Measurements from ENCODE around the gene STX3. TPM values are rescaled to one million over a fixed set of nuclear protein-coding genes. Genes with fewer than 3 reads are reported as not detected.

STX3 gene
- total RNA-seq, 4 donors from 2014 or later = 11.3 to 31.2 (median 24.9) TPM

- TF ChIP-seq EP300 (IDR thresholded peaks at IDR 0.05) (no peak), POLR2A (IDR thresholded peaks at IDR 0.05) (no peak)
- TF ChIP-seq, protein P1, sequence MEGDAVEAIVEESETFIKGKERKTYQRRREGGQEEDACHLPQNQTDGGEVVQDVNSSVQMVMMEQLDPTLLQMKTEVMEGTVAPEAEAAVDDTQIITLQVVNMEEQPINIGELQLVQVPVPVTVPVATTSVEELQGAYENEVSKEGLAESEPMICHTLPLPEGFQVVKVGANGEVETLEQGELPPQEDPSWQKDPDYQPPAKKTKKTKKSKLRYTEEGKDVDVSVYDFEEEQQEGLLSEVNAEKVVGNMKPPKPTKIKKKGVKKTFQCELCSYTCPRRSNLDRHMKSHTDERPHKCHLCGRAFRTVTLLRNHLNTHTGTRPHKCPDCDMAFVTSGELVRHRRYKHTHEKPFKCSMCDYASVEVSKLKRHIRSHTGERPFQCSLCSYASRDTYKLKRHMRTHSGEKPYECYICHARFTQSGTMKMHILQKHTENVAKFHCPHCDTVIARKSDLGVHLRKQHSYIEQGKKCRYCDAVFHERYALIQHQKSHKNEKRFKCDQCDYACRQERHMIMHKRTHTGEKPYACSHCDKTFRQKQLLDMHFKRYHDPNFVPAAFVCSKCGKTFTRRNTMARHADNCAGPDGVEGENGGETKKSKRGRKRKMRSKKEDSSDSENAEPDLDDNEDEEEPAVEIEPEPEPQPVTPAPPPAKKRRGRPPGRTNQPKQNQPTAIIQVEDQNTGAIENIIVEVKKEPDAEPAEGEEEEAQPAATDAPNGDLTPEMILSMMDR (IDR thresholded peaks at IDR 0.05) = no peak
- Histone ChIP-seq H3K36me3 (no peaks in the 10 kb centered on the region), H3K4me1 (peaks cover 0 to 21% (median 6%) of the 10 kb centered on the region in 4 donors), H3K27ac (peak overlapping the region in 3 of 4 donors; percentile 88 to 94 (median 90)), H3K27me3 (peaks cover 0 to 2% of the 10 kb centered on the region in 2 donors), H3K9me3 (no peaks in the 10 kb centered on the region), H3K4me3 (no peak overlapping the region)
- DNase-seq (ENCODE audit: low spot score in 2 of 2) = no peak
- WGBS, 2 donors = 30 to 44% methylated on average over 4 of the region's 4 CpGs
Measured at GRCh38 chr11:59756845-59757244, 1.7 kb downstream of the STX3 start.

GRCh38 chr11:59758401-59759037, 3.3 kb downstream of the STX3 start:
- no peak for DNase-seq (ENCODE audit: low spot score in 2 of 2)
- Histone ChIP-seq H3K27me3 (peaks cover 0 to 2% of the 10 kb centered on the region in 2 donors), H3K4me3 (no peak overlapping the region), H3K9me3 (no peaks in the 10 kb centered on the region), H3K36me3 (no peaks in the 10 kb centered on the region), H3K27ac (no peak overlapping the region), H3K4me1 (peaks cover 0 to 21% (median 6%) of the 10 kb centered on the region in 4 donors)
- WGBS, 2 donors = 85 to 90% methylated on average over 4 of the region's 4 CpGs
- TF ChIP-seq, protein P1 (IDR thresholded peaks at IDR 0.05) = no peak
- TF ChIP-seq EP300 (IDR thresholded peaks at IDR 0.05) (no peak), POLR2A (IDR thresholded peaks at IDR 0.05) (no peak)

GRCh38 chr11:59759900-59760299, 4.7 kb downstream of the STX3 start:
- 47 to 63% methylated on average over 4 of the region's 4 CpGs for WGBS, 2 donors
- TF ChIP-seq EP300 (IDR thresholded peaks at IDR 0.05) (no peak), POLR2A (IDR thresholded peaks at IDR 0.05) (no peak)
- TF ChIP-seq, protein P1 (IDR thresholded peaks at IDR 0.05) = no peak

GRCh38 chr11:59760771-59761170, 5.6 kb downstream of the STX3 start:
- Histone ChIP-seq H3K27ac (no peak overlapping the region), H3K36me3 (no peaks in the 10 kb centered on the region), H3K9me3 (no peaks in the 10 kb centered on the region), H3K4me1 (peaks cover 0 to 14% (median 6%) of the 10 kb centered on the region in 4 donors), H3K4me3 (no peak overlapping the region), H3K27me3 (peaks cover 0 to 2% of the 10 kb centered on the region in 2 donors)
- 88 to 89% methylated on average over 4 of the region's 4 CpGs for WGBS, 2 donors
- no peak for DNase-seq (ENCODE audit: low spot score in 2 of 2)
- no peak for TF ChIP-seq POLR2A (IDR thresholded peaks at IDR 0.05)
- TF ChIP-seq, protein P1 (IDR thresholded peaks at IDR 0.05) = no peak
- TF ChIP-seq EP300 (IDR thresholded peaks at IDR 0.05) = no peak

More at GRCh38 chr11:59759900-59760299, 4.7 kb downstream of the STX3 start:
- H3K36me3 ChIP-seq = no peaks in the 10 kb centered on the region
- H3K4me3 ChIP-seq = no peak overlapping the region
- DNase-seq (ENCODE audit: low spot score in 2 of 2) = no peak
- no peak overlapping the region for H3K27ac ChIP-seq
- H3K4me1 ChIP-seq = peaks cover 0 to 17% (median 6%) of the 10 kb centered on the region in 4 donors
- peaks cover 0 to 2% of the 10 kb centered on the region in 2 donors for H3K27me3 ChIP-seq
- H3K9me3 ChIP-seq = no peaks in the 10 kb centered on the region

- Histone ChIP-seq H3K27me3 (peaks cover 0 to 2% of the 10 kb centered on the region in 2 donors), H3K4me3 (no peak overlapping the region), H3K4me1 (peaks cover 0 to 8% (median 0%) of the 10 kb centered on the region in 4 donors), H3K27ac (no peak overlapping the region), H3K36me3 (no peaks in the 10 kb centered on the region), H3K9me3 (no peaks in the 10 kb centered on the region)
- DNase-seq (ENCODE audit: low spot score in 2 of 2) = no peak
- 61 to 80% methylated on average over 6 of the region's 6 CpGs for WGBS, 2 donors
- no peak for TF ChIP-seq POLR2A (IDR thresholded peaks at IDR 0.05)
- no peak for TF ChIP-seq EP300 (IDR thresholded peaks at IDR 0.05)
- TF ChIP-seq, protein P1 (IDR thresholded peaks at IDR 0.05) = no peak
Measured at GRCh38 chr11:59761993-59762392, 6.8 kb downstream of the STX3 start.

Data from tibial nerve (tissue), 4 donors.